GM18499 (cell line): ENCODE measurements around the gene KIAA1671.

ENCODE experiments used
- ATAC-seq: cut with Tn5 transposase; IDR thresholded peaks from one replicate; pipeline ENCODE4 v1.9.1; 2021; ENCODE audit warnings: moderate number of reproducible peaks; ENCODE audit not compliant: insufficient read depth, unreplicated experiment

Gene KIAA1671

GRCh38 chr22:25061605-25062376 is 109.3 kb downstream of the KIAA1671 start:
- no peak for ATAC-seq

GRCh38 chr22:25062386-25063085 is 110.0 kb downstream of the KIAA1671 start:
- ATAC-seq, result no peak

GRCh38 chr22:25064894-25065560 is 112.5 kb downstream of the KIAA1671 start:
- no peak for ATAC-seq

- no peak for ATAC-seq
These were observed 114.4 kb downstream of the KIAA1671 start for GRCh38 chr22:25066861-25067435.

- ATAC-seq, result no peak
These were observed 115.4 kb downstream of the KIAA1671 start for GRCh38 chr22:25067851-25068421.

- ATAC-seq, result no peak
These were observed 116.2 kb downstream of the KIAA1671 start for GRCh38 chr22:25068707-25069106.

- no peak for ATAC-seq
These were observed 116.9 kb downstream of the KIAA1671 start for GRCh38 chr22:25069426-25069757.

- ATAC-seq, result no peak
These were observed 117.4 kb downstream of the KIAA1671 start for GRCh38 chr22:25069758-25070481.

GRCh38 chr22:25070956-25071355 is 118.4 kb downstream of the KIAA1671 start:
- ATAC-seq, result no peak

GRCh38 chr22:25071720-25072119 is 119.2 kb downstream of the KIAA1671 start:
- no peak for ATAC-seq

GRCh38 chr22:25072406-25072805 is 119.9 kb downstream of the KIAA1671 start:
- no peak for ATAC-seq

- no peak for ATAC-seq
These were observed 123.8 kb downstream of the KIAA1671 start for GRCh38 chr22:25076336-25076735.

GRCh38 chr22:25077056-25077455 is 124.5 kb downstream of the KIAA1671 start:
- no peak for ATAC-seq

- ATAC-seq, result no peak
These were observed 125.4 kb downstream of the KIAA1671 start for GRCh38 chr22:25077964-25078363.

- no peak for ATAC-seq
These were observed 126.1 kb downstream of the KIAA1671 start for GRCh38 chr22:25078591-25078990.

GRCh38 chr22:25080855-25081254 is 128.3 kb downstream of the KIAA1671 start:
- ATAC-seq, result no peak

GRCh38 chr22:25081409-25081824 is 128.9 kb downstream of the KIAA1671 start:
- no peak for ATAC-seq

- no peak for ATAC-seq
These were observed 129.6 kb downstream of the KIAA1671 start for GRCh38 chr22:25082096-25082495.

- ATAC-seq, result no peak
These were observed 130.7 kb downstream of the KIAA1671 start for GRCh38 chr22:25083056-25083806.
